ENCODE data around the gene LTBP1. TPM values are rescaled to one million over a fixed set of nuclear protein-coding genes. Genes with fewer than 3 reads are reported as not detected.

The LTBP1 gene
- total and polyA plus RNA-seq, 10 of the 15 experiments (the other 5 are each of a cell fraction or from before 2014, with no cell fraction given): 0.01 to 0.28 (median 0.12) TPM; not detected in 2

DNA sequence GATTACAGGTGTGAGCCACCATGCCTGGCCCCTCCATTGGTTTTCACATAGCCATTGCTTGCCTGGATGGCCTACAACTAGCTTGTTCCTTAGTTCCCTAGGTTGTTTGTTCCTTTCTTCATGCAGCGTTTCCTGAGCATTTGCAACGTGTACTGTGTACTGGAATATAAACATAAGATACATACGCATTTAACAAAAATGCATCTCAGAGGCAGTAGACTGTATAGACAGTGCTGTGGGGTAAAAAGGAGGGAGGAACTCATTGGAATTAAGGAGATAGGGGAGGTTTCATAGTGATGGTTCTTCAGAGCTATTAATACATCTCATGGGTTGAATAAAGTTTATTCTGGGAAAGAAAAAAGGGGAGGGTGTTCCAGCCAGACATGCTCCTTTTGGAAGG is 269.2 kb downstream of the LTBP1 start:
- no peak for ATAC-seq
- intact Hi-C loops (cut with micrococcal nuclease; ENCODE audit: unreplicated experiment) (no loop called here), in situ Hi-C loops (cut with MboI) (no loop called here)
- Histone ChIP-seq H3K4me3 (no peak overlapping the region), H3K9me3 (replicated peaks; ENCODE audit: control insufficient read depth, insufficient read depth, low read length) (no peaks in the 10 kb centered on the region), H4K20me1 (ENCODE audit: control insufficient read depth, insufficient read depth) (no peaks in the 10 kb centered on the region), H3K79me2 (ENCODE audit: control insufficient read depth, insufficient read depth, low read length) (no peaks in the 10 kb centered on the region), H3K4me2 (ENCODE audit: control insufficient read depth, insufficient read depth) (no peak overlapping the region), H3K36me3 (ENCODE audit: control insufficient read depth in 2 of 2, insufficient read depth in 2 of 2, low read length in 1 of 2) (no peaks in the 10 kb centered on the region), H2AFZ (ENCODE audit: control insufficient read depth, low read depth, low read length) (no peak overlapping the region), H3K27ac (ENCODE audit: control insufficient read depth, insufficient read depth) (no peak overlapping the region), H3K9ac (ENCODE audit: control insufficient read depth, insufficient read depth, low read length) (no peak overlapping the region), H3K27me3 (replicated peaks in 1 of 2; ENCODE audit: control insufficient read depth in 2 of 2, insufficient read depth in 2 of 2, low read length in 1 of 2) (peaks cover 0 to 6% of the 10 kb centered on the region in 2 experiments; a peak in 3 of 4 replicates), H3K4me1 (ENCODE audit: control insufficient read depth, insufficient read depth, low read length) (no peaks in the 10 kb centered on the region)
- no peak for FAIRE-seq
- ChIA-PET SMC1A (ENCODE audit: uncharacterized antibody, unreplicated experiment) (interaction anchor here (0.6 kb wide), 1 partner anchor 422 kb away, joined by 3 read pairs; no protein-coding TSS in a partner anchor), CTCF (no interaction called here), POLR2A (interaction anchor here (0.5 kb wide), 1 partner anchor 164 kb away, joined by 4 read pairs; no protein-coding TSS in a partner anchor), RAD21 (ENCODE audit: unreplicated experiment) (no interaction called here)
- BruUV-seq (replicated peaks): no TSS peak
- WGBS (ENCODE audit: insufficient coverage, insufficient replicate concordance, low lambda C conversion rate, missing lambda C conversion rate): 91% methylated on average over 3 of the region's 3 CpGs
- no peak for DNase-seq (ENCODE audit: low read depth, low spot score)
- TF ChIP-seq CREB1 (IDR thresholded peaks at IDR 0.05; ENCODE audit: low read depth) (no peak), MAX (IDR thresholded peaks at IDR 0.05; ENCODE audit: low read depth, low read length) (no peak), CBX5 (IDR thresholded peaks at IDR 0.05; ENCODE audit: low read depth) (no peak), SPI1 (IDR thresholded peaks at IDR 0.05; ENCODE audit: borderline replicate concordance, insufficient read depth, low read depth, low read length) (no peak), BACH1 (IDR thresholded peaks at IDR 0.05; ENCODE audit: borderline replicate concordance) (no peak), HDAC2 (IDR thresholded peaks at IDR 0.05) (no peak)
- TF ChIP-seq, protein P1, sequence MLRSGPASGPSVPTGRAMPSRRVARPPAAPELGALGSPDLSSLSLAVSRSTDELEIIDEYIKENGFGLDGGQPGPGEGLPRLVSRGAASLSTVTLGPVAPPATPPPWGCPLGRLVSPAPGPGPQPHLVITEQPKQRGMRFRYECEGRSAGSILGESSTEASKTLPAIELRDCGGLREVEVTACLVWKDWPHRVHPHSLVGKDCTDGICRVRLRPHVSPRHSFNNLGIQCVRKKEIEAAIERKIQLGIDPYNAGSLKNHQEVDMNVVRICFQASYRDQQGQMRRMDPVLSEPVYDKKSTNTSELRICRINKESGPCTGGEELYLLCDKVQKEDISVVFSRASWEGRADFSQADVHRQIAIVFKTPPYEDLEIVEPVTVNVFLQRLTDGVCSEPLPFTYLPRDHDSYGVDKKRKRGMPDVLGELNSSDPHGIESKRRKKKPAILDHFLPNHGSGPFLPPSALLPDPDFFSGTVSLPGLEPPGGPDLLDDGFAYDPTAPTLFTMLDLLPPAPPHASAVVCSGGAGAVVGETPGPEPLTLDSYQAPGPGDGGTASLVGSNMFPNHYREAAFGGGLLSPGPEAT (IDR thresholded peaks at IDR 0.05; ENCODE audit: low read depth): no peak

All from GM12878 (cell line).